T-cell (primary cell): Measurements from ENCODE around the gene NAGA. TPM values are rescaled to one million over a fixed set of nuclear protein-coding genes. Genes with fewer than 3 reads are reported as not detected.
A peak's percentile ranks its signal among the peaks of the same experiment; 100 is the strongest.

ENCODE experiments used
- ATAC-seq, 4 experiments: fragments of 200-7000 bp in 3 of 4; fragments of 150-1000 bp in 1 of 4; cut with Tn5 transposase; replicated peaks in 1 of 4; 1 replicate in 3 of 4; 2 replicates in 1 of 4; pipeline ENCODE4 v1.10.0; 2021; ENCODE audit warnings: moderate library complexity in 3 of 4, mild to moderate bottlenecking in 2 of 4, moderate number of reproducible peaks in 1 of 4
- CTCF ChIA-PET, 2 donors: fragments of 300-600 bp; sonication (Branson Sonifier 250); formaldehyde crosslinking; loops; one replicate each; lab custom pipeline; 2022; ENCODE audit warnings: antibody characterized with exemption in 2 of 2; lab: Charles Lee
- POLR2A ChIA-PET, 2 donors: fragments of 300-600 bp; sonication (Branson Sonifier 250); formaldehyde crosslinking; loops; one replicate each; lab custom pipeline; 2022; ENCODE audit warnings: antibody characterized with exemption in 2 of 2; lab: Charles Lee
- DNase-seq, 35 experiments: peaks; one replicate each; pipeline versions ENCODE4 v3.0.0 to v3.0.0-alpha.2; 2013 to 2023
- H3K27ac ChIP-seq: one replicate; pipeline ENCODE4 v1.5.1; 2013; ENCODE audit warnings: low read length
- H3K27me3 ChIP-seq, 2 experiments: replicated peaks in 1 of 2; 1 replicate in 1 of 2; 2 replicates in 1 of 2; pipeline versions ENCODE4 v1.6.1 to v1.7.0; 2013; ENCODE audit warnings: low read length in 1 of 2, mixed read lengths in 1 of 2; ENCODE audit not compliant: control insufficient read depth in 2 of 2, insufficient read depth in 2 of 2; ENCODE audit errors: extremely low read depth in 1 of 2
- H3K36me3 ChIP-seq, 2 donors: 1 replicate in 1 of 2; 2 replicates in 1 of 2; pipeline versions ENCODE4 v1.6.1 to v1.7.0; 2013; ENCODE audit warnings: low read length in 1 of 2; ENCODE audit not compliant: control insufficient read depth in 2 of 2, insufficient read depth in 1 of 2; ENCODE audit errors: extremely low read depth in 1 of 2
- H3K4me1 ChIP-seq, 2 experiments: 1 replicate in 1 of 2; 2 replicates in 1 of 2; pipeline versions ENCODE4 v1.6.1 to v1.7.0; 2013; ENCODE audit warnings: low read length in 2 of 2, mixed read lengths in 1 of 2; ENCODE audit not compliant: insufficient read depth in 2 of 2, control insufficient read depth in 1 of 2; ENCODE audit errors: extremely low read depth in 1 of 2
- H3K4me3 ChIP-seq, 2 donors: 1 replicate in 1 of 2; 2 replicates in 1 of 2; pipeline versions ENCODE4 v1.5.1 to v1.7.0; 2013; ENCODE audit warnings: mild to moderate bottlenecking in 2 of 2, low read length in 1 of 2, moderate library complexity in 1 of 2; ENCODE audit not compliant: control insufficient read depth in 1 of 2; ENCODE audit errors: extremely low read depth in 1 of 2
- H3K9me3 ChIP-seq: 2 replicates; pipeline ENCODE4 v1.7.0; 2013
- H3K27ac Mint-ChIP-seq, 2 donors: one replicate each; pipeline ENCODE4 v1.8.0; 2020 to 2021; ENCODE audit warnings: mild to moderate bottlenecking in 2 of 2, mixed read lengths in 2 of 2
- H3K27me3 Mint-ChIP-seq, 2 donors: one replicate each; pipeline ENCODE4 v1.8.0; 2021 to 2022; ENCODE audit warnings: mixed read lengths in 2 of 2
- H3K36me3 Mint-ChIP-seq: one replicate; pipeline ENCODE4 v1.8.0; 2021; ENCODE audit warnings: mixed read lengths
- H3K4me1 Mint-ChIP-seq, 3 donors: one replicate each; pipeline ENCODE4 v1.8.0; 2020 to 2022; ENCODE audit warnings: mixed read lengths in 3 of 3, mild to moderate bottlenecking in 1 of 3
- H3K4me3 Mint-ChIP-seq, 3 donors: one replicate each; pipeline ENCODE4 v1.8.0; 2020 to 2022; ENCODE audit warnings: mild to moderate bottlenecking in 3 of 3, mixed read lengths in 3 of 3, moderate library complexity in 3 of 3
- H3K9me3 Mint-ChIP-seq, 3 donors: one replicate each; pipeline ENCODE4 v1.8.0; 2020 to 2022; ENCODE audit warnings: mixed read lengths in 3 of 3
- WGBS: methylation state at CpG from one replicate; pipeline ENCODE4 v1.1.5; 2013; ENCODE audit warnings: missing lambda C conversion rate; ENCODE audit not compliant: insufficient coverage; 5-methylcytosine and 5-hydroxymethylcytosine counted together
- total RNA-seq, 35 experiments: library from RNA in 6 of 35; stranded (reverse) in 6 of 35; fragments of 120-200 nt in 1 of 35; gene quantifications; one replicate each; pipeline versions ENCODE4 v1.2.1 to v1.2.4 and lab custom pipeline; 2013 to 2026

NAGA gene
- total RNA-seq, 5 donors from 2014 or later (not counting 1 experiment from before 2014, with no cell fraction given), result 6.9 to 14.3 (median 11.6) TPM

DNA sequence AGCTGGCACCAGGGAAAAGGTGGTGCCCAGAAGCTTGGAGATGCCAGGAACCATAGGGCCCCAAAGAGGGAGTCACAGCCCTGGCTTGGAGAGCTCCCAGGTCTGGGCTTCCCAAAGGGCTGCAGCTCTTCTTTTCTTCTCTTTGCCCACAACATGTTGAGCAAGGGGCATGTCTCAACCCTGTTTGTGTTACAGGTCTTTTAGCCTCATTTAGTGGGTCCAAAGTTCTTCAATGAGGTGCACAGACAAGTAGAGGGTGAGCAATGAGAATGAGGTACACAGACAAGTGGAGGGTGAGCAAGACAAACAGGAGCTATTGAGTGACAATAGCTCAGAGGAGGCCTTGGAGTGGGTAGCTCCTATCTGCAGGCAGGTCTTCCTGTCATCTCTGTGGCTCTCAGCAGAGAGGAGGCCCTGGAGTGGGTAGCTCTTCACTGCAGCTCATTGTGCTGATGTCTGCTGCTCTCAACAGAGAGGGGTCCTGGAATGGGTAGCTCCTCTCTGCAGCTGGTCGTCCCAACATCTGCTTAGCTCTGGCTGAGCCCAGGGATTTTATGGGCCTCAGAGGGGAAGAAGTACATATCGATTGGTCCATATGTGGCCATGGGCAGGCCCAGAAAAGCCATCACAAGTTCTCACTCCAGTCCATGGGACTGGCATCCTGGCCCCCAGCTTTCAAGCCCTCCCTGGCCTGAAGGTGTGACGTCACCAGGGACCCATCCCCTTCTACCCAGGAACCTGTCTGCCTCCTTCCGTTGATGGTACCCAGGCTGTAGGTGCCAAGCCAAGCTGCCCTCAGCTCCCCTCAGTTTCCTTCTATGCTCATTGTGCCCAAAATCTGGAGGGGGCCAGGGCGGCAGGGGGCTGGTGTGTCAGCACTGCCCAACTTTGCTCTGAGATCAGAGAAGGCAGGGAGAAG, 37.1 kb downstream of the NAGA start:
- no peaks in the 10 kb centered on the region for H3K36me3 ChIP-seq
- peaks cover 3 to 14% (median 5%) of the 10 kb centered on the region in 3 donors for H3K9me3 Mint-ChIP-seq
- H3K4me3 Mint-ChIP-seq, result no peak overlapping the region
- WGBS, result 100% methylated on average over 2 of the region's 5 CpGs
- H3K4me1 ChIP-seq, result peaks cover 0 to 8% of the 10 kb centered on the region in 2 experiments
- POLR2A ChIA-PET, result no interaction called here
- no peak overlapping the region for H3K27ac Mint-ChIP-seq
- H3K27ac ChIP-seq, result no peak overlapping the region
- CTCF ChIA-PET, result interaction anchor here in 1 of 2 donors (0.5 kb wide), 1 partner anchor 311 kb away, joined by 6 read pairs; no protein-coding TSS in a partner anchor
- no peaks in the 10 kb centered on the region for H3K27me3 Mint-ChIP-seq
- ATAC-seq, result no peak
- no peaks in the 10 kb centered on the region for H3K27me3 ChIP-seq
- no peaks in the 10 kb centered on the region for H3K9me3 ChIP-seq
- no peak for DNase-seq
- peaks cover 11% of the 10 kb centered on the region for H3K36me3 Mint-ChIP-seq
- peaks cover 0 to 10% (median 5%) of the 10 kb centered on the region in 3 donors for H3K4me1 Mint-ChIP-seq
- no peak overlapping the region for H3K4me3 ChIP-seq

- Histone ChIP-seq H3K27ac (no peak overlapping the region), H3K4me1 (peaks cover 0 to 15% of the 10 kb centered on the region in 2 experiments), H3K27me3 (no peaks in the 10 kb centered on the region), H3K9me3 (no peaks in the 10 kb centered on the region), H3K36me3 (no peaks in the 10 kb centered on the region), H3K4me3 (no peak overlapping the region)
- no peaks in the 10 kb centered on the region for H3K36me3 Mint-ChIP-seq
- CTCF ChIA-PET, result no interaction called here
- no peaks in the 10 kb centered on the region for H3K27me3 Mint-ChIP-seq
- WGBS, result 97% methylated on average over 9 of the region's 10 CpGs
- ATAC-seq (no peak), DNase-seq (no peak)
- H3K9me3 Mint-ChIP-seq, result no peaks in the 10 kb centered on the region
- H3K27ac Mint-ChIP-seq, result no peak overlapping the region
- H3K4me3 Mint-ChIP-seq, result no peak overlapping the region
- POLR2A ChIA-PET, result no interaction called here
- H3K4me1 Mint-ChIP-seq, result peaks cover 10 to 26% (median 20%) of the 10 kb centered on the region in 3 donors
Measured at GRCh38 chr22:42026705-42027104, 43.9 kb downstream of the NAGA start.

DNA sequence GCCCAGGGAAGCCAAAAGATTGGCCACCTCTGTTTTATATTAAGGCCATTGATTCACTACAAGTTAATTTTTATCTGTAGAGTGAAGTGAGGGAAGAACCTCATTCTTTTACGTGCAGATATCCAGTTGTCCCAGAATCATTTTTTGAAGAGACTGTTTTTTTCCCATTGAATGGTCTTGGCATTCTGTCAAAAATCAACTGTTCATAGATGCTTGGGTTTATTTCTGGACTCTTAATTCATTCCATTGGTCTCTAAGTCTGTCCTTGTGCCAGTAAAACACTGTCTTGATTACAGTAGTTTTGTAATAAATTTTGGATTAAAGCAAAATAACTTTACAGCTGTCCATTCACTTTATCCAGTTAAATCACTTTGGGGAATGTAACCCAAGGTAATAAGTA, 45.2 kb downstream of the NAGA start:
- Histone ChIP-seq H3K36me3 (no peaks in the 10 kb centered on the region), H3K4me3 (no peak overlapping the region), H3K27me3 (no peaks in the 10 kb centered on the region), H3K9me3 (no peaks in the 10 kb centered on the region), H3K4me1 (peaks cover 0 to 7% of the 10 kb centered on the region in 2 experiments), H3K27ac (no peak overlapping the region)
- DNase-seq (no peak), ATAC-seq (no peak)
- Mint-ChIP-seq H3K27me3 (no peaks in the 10 kb centered on the region), H3K27ac (no peak overlapping the region), H3K4me3 (no peak overlapping the region), H3K4me1 (peaks cover 10 to 17% (median 15%) of the 10 kb centered on the region in 3 donors), H3K9me3 (no peaks in the 10 kb centered on the region), H3K36me3 (no peaks in the 10 kb centered on the region)
- ChIA-PET CTCF (interaction anchor here in 1 of 2 donors (0.6 kb wide), 1 partner anchor 448 kb away, joined by 3 read pairs; no protein-coding TSS in a partner anchor), POLR2A (no interaction called here)
- WGBS, result 100% methylated on average over 1 of the region's 1 CpG

DNA sequence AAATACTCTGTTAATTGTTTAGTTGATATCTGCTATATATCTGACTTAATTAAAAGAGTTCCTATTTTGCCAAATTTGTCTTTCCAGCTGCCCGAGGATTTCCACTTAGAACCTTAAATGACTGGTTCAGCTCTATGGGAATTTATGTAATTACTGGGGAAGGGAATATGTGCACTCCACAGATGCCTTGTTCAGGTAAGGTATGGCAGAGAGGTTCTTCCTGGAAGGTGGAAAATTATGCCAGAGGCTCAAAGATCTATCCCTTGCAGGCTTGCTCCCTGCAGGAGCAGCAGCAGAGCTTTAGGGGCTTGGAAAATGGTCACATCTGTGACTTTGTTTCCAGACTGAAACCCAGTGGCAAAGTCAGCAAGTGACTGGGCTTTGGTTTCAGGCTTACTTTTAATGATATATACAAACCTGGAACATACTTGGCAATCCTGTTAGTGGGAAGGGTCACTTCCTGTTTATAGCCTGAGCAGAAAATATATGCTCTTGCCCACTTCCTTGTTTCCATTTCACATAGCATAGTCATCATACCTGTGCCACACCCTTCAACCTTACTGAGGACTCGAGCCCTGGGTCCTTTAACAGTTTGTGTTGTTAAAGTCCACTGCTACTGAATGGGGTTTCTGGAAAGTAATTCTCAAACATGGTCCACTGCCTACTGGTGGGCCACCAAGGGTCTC, 48.3 kb downstream of the NAGA start:
- no peaks in the 10 kb centered on the region for H3K36me3 Mint-ChIP-seq
- peaks cover 0 to 7% of the 10 kb centered on the region in 2 experiments for H3K4me1 ChIP-seq
- peaks cover 3 to 5% of the 10 kb centered on the region in 2 donors for H3K27me3 Mint-ChIP-seq
- POLR2A ChIA-PET, result no interaction called here
- DNase-seq (no peak), ATAC-seq (peak in 1 of 4 experiments; percentile 70)
- peaks cover 0 to under 1% of the 10 kb centered on the region in 2 experiments for H3K27me3 ChIP-seq
- no peaks in the 10 kb centered on the region for H3K9me3 Mint-ChIP-seq
- H3K27ac Mint-ChIP-seq, result peak overlapping the region; percentile 39 to 64
- H3K9me3 ChIP-seq, result no peaks in the 10 kb centered on the region
- CTCF ChIA-PET, result no interaction called here
- no peak overlapping the region for H3K4me3 Mint-ChIP-seq
- H3K27ac ChIP-seq, result no peak overlapping the region
- WGBS, result no CpG with 5 or more reads among the region's 2 CpGs
- peaks cover 10 to 17% (median 15%) of the 10 kb centered on the region in 3 donors for H3K4me1 Mint-ChIP-seq
- H3K36me3 ChIP-seq, result no peaks in the 10 kb centered on the region
- no peak overlapping the region for H3K4me3 ChIP-seq

DNA sequence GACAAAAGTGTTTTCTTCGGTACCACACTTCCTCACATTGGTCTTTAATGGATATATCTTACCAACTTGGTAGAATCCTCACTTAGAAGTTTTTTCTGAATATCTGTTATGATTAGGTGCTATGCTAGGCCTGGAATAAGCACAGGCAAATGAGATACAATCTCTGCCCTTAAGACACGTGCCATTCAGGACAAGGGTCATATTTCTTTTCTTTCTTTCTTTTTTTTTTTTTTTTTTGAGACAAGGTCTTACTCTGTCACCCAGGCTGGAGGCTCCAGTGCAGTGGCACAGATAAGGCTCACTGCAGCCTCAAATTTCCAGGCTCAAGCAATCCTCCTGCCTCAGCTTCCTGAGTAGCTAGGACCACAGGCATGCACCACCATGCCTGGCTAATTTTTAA, 49.0 kb downstream of the NAGA start:
- Histone ChIP-seq H3K36me3 (no peaks in the 10 kb centered on the region), H3K9me3 (no peaks in the 10 kb centered on the region), H3K27me3 (peaks cover 0 to 3% of the 10 kb centered on the region in 2 experiments), H3K4me1 (peaks cover 0 to 7% of the 10 kb centered on the region in 2 experiments), H3K4me3 (no peak overlapping the region), H3K27ac (no peak overlapping the region)
- Mint-ChIP-seq H3K27ac (no peak overlapping the region), H3K36me3 (no peaks in the 10 kb centered on the region), H3K27me3 (peaks cover 5 to 13% of the 10 kb centered on the region in 2 donors), H3K4me1 (peaks cover 10 to 17% (median 15%) of the 10 kb centered on the region in 3 donors), H3K4me3 (no peak overlapping the region), H3K9me3 (no peaks in the 10 kb centered on the region)
- ATAC-seq, result no peak
- ChIA-PET CTCF (no interaction called here), POLR2A (no interaction called here)
- 100% methylated on average over 1 of the region's 2 CpGs for WGBS
- DNase-seq, result no peak

- H3K27me3 ChIP-seq, result peaks cover 0 to 9% of the 10 kb centered on the region in 2 experiments
- peaks cover 0 to 7% of the 10 kb centered on the region in 2 experiments for H3K4me1 ChIP-seq
- Mint-ChIP-seq H3K27me3 (peaks cover 5 to 18% of the 10 kb centered on the region in 2 donors), H3K27ac (no peak overlapping the region), H3K4me3 (no peak overlapping the region), H3K36me3 (no peaks in the 10 kb centered on the region), H3K9me3 (no peaks in the 10 kb centered on the region), H3K4me1 (peaks cover 10 to 12% (median 12%) of the 10 kb centered on the region in 3 donors)
- ATAC-seq (no peak), DNase-seq (no peak)
- H3K9me3 ChIP-seq, result no peaks in the 10 kb centered on the region
- CTCF ChIA-PET, result no interaction called here
- WGBS, result no CpG with 5 or more reads among the region's 1 CpG
- H3K36me3 ChIP-seq, result no peaks in the 10 kb centered on the region
- POLR2A ChIA-PET, result interaction anchor here (0.6 to 0.7 kb wide), 2 partner anchors 71 to 1861 kb away, joined by 3 read pairs; no protein-coding TSS in a partner anchor
- no peak overlapping the region for H3K27ac ChIP-seq
- H3K4me3 ChIP-seq, result no peak overlapping the region
Measured at GRCh38 chr22:42018224-42018623, 52.4 kb downstream of the NAGA start.
